GM21723 (cell line): ENCODE results near the gene RGS1.

Source experiments
- ATAC-seq: cut with Tn5 transposase; IDR thresholded peaks from one replicate; pipeline ENCODE4 v1.9.1; 2021; ENCODE audit warnings: mild to moderate bottlenecking, moderate library complexity; ENCODE audit not compliant: unreplicated experiment

Gene RGS1

GRCh38 chr1:192580351-192580962 is 4.9 kb downstream of the RGS1 start:
- peak; percentile 42 for ATAC-seq

- no peak for ATAC-seq
Measured at GRCh38 chr1:192581131-192581927, 5.8 kb downstream of the RGS1 start.

GRCh38 chr1:192584866-192585265 is 9.3 kb downstream of the RGS1 start:
- no peak for ATAC-seq

GRCh38 chr1:192587386-192588266 is 12.1 kb downstream of the RGS1 start:
- no peak for ATAC-seq

GRCh38 chr1:192588546-192588945 is 13.0 kb downstream of the RGS1 start:
- ATAC-seq: no peak

GRCh38 chr1:192589813-192590212 is 14.2 kb downstream of the RGS1 start:
- ATAC-seq: no peak

- no peak for ATAC-seq
Measured at GRCh38 chr1:192592517-192592916, 16.9 kb downstream of the RGS1 start.

- no peak for ATAC-seq
Measured at GRCh38 chr1:192592981-192593708, 17.6 kb downstream of the RGS1 start.

- ATAC-seq: no peak
Measured at GRCh38 chr1:192595299-192595698, 19.7 kb downstream of the RGS1 start.

GRCh38 chr1:192598589-192598988 is 23.0 kb downstream of the RGS1 start:
- no peak for ATAC-seq

- ATAC-seq: no peak
Measured at GRCh38 chr1:192600275-192600674, 24.7 kb downstream of the RGS1 start.

- ATAC-seq: peak; percentile 41
Measured at GRCh38 chr1:192601143-192601542, 25.6 kb downstream of the RGS1 start.

- ATAC-seq: no peak
Measured at GRCh38 chr1:192601567-192601966, 26.0 kb downstream of the RGS1 start.

GRCh38 chr1:192602757-192603156 is 27.2 kb downstream of the RGS1 start:
- ATAC-seq: no peak

- no peak for ATAC-seq
Measured at GRCh38 chr1:192603218-192603787, 27.7 kb downstream of the RGS1 start.

- peak; percentile 32 for ATAC-seq
Measured at GRCh38 chr1:192604979-192605620, 29.5 kb downstream of the RGS1 start.

- ATAC-seq: no peak
Measured at GRCh38 chr1:192608671-192609070, 33.1 kb downstream of the RGS1 start.

- ATAC-seq: peak; percentile 99
Measured at GRCh38 chr1:192609110-192610079, 33.8 kb downstream of the RGS1 start.
